Measurements from ENCODE around the gene NLGN4Y. TPM values are rescaled to one million over a fixed set of nuclear protein-coding genes. Genes with fewer than 3 reads are reported as not detected.

NLGN4Y gene
- total RNA-seq, 1 experiment from 2014 or later, result not detected

DNA sequence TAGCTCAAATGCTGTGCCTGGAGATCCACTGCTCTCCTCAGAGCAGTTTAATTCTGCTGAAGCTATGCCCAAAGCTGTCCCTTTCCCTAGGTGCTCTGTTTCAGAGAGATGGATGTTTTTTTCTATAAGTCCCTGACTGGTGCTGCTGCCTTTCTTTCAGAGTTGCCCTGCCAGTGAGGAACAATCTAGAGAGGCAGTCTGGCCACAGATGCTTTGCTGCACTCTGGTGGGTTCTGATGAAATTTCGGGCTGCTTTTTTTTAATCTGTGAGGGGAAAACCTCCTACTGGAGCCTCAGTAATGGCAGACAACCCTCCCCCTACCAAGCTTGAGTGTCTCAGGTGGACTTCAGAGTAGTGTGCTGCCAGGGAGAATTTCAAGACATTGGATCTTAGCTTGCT lies 93.3 kb downstream of the NLGN4Y start:
- Histone ChIP-seq H3K56ac (ENCODE audit: insufficient read length, low read depth, low read length) (no peak overlapping the region), H3K27me3 (ENCODE audit: insufficient read depth, low read length) (no peaks in the 10 kb centered on the region), H4K91ac (ENCODE audit: insufficient read length, low read depth, low read length) (no peak overlapping the region), H4K8ac (replicated peaks; ENCODE audit: insufficient read length, low read depth, low read length) (no peak overlapping the region), H2BK12ac (ENCODE audit: insufficient read length, low read depth, low read length) (no peak overlapping the region), H2AK5ac (ENCODE audit: insufficient read length, low read length) (no peak overlapping the region), H2BK120ac (ENCODE audit: low read depth, low read length, poor library complexity, severe bottlenecking) (no peak overlapping the region), H4K5ac (ENCODE audit: insufficient read length, low read depth, low read length) (no peak overlapping the region), H3K9me3 (ENCODE audit: control insufficient read depth, low read depth, low read length) (no peaks in the 10 kb centered on the region), H3K4me1 (ENCODE audit: insufficient read depth, low read length) (no peaks in the 10 kb centered on the region), H3K27ac (ENCODE audit: insufficient read length, low read depth, low read length) (no peak overlapping the region), H3K18ac (ENCODE audit: insufficient read length, low read depth, low read length) (no peak overlapping the region), H4K20me1 (ENCODE audit: control insufficient read depth, insufficient read depth, insufficient read length) (no peaks in the 10 kb centered on the region), H3K23me2 (ENCODE audit: insufficient read length, low read depth, low read length, poor library complexity, severe bottlenecking) (no peaks in the 10 kb centered on the region), H3K79me2 (ENCODE audit: insufficient read depth, low read length) (no peaks in the 10 kb centered on the region), H2BK5ac (ENCODE audit: insufficient read length, low read length) (no peak overlapping the region), H2AFZ (ENCODE audit: low read length) (no peak overlapping the region), H3K4me2 (ENCODE audit: insufficient read depth, insufficient read length, low read length) (no peak overlapping the region), H2BK20ac (ENCODE audit: low read depth, low read length, poor library complexity, severe bottlenecking) (no peak overlapping the region), H2BK15ac (ENCODE audit: low read depth, low read length) (no peak overlapping the region), H3K9ac (ENCODE audit: extremely low read depth, insufficient read length, low read length) (no peak overlapping the region), H3T11ph (ENCODE audit: low read length) (no peak overlapping the region), H3K14ac (ENCODE audit: insufficient read depth, low read length) (no peak overlapping the region), H3K4ac (ENCODE audit: low read depth, low read length) (no peak overlapping the region), H3K79me1 (ENCODE audit: insufficient read depth, low read depth, low read length, poor library complexity, severe bottlenecking) (no peaks in the 10 kb centered on the region), H3K23ac (ENCODE audit: insufficient read length, low read depth, low read length) (no peak overlapping the region)
- TF ChIP-seq, protein P1, sequence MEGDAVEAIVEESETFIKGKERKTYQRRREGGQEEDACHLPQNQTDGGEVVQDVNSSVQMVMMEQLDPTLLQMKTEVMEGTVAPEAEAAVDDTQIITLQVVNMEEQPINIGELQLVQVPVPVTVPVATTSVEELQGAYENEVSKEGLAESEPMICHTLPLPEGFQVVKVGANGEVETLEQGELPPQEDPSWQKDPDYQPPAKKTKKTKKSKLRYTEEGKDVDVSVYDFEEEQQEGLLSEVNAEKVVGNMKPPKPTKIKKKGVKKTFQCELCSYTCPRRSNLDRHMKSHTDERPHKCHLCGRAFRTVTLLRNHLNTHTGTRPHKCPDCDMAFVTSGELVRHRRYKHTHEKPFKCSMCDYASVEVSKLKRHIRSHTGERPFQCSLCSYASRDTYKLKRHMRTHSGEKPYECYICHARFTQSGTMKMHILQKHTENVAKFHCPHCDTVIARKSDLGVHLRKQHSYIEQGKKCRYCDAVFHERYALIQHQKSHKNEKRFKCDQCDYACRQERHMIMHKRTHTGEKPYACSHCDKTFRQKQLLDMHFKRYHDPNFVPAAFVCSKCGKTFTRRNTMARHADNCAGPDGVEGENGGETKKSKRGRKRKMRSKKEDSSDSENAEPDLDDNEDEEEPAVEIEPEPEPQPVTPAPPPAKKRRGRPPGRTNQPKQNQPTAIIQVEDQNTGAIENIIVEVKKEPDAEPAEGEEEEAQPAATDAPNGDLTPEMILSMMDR (conservative IDR thresholded peaks at IDR 0.05), result no peak
- no peaks in the 10 kb centered on the region for H3K9me3 Mint-ChIP-seq
- no peaks in the 10 kb centered on the region for H3K4me1 Mint-ChIP-seq
- DNase-seq, result no peak
- no peak overlapping the region for H3K4me3 Mint-ChIP-seq
- H3K27ac Mint-ChIP-seq, result no peak overlapping the region
- no peaks in the 10 kb centered on the region for H3K27me3 Mint-ChIP-seq (ENCODE audit: low read depth)
- WGBS (ENCODE audit: extremely low coverage, insufficient read length, low lambda C conversion rate), result no CpG with 5 or more reads among the region's 1 CpG
- no peaks in the 10 kb centered on the region for H3K36me3 Mint-ChIP-seq (ENCODE audit: insufficient read depth in 1 of 3, low read depth in 3 of 3)

Measured in H9 (cell line).